ENCODE measurements around the gene IL1RL2.

DNA sequence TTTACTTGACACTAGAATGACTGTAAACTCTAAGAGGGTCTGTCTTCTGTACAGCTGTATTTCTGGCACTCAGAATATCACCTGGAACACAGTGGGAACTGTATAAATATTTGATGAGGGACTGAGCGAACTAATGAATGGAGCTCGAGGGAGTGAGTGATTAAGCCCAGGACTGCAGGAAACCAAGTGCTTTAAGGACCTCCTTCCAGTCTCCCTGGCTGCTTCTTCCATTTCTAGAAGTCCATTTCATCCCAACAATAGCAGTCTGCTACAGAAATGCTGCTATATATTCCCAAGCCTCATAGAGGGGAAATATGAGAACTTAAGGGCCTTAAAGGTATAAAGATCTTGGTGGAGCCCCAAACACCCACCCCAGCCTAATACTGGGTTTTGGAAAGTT, 2.8 kb upstream of the IL1RL2 start:
- TF ChIP-seq POLR2AphosphoS5 (IDR thresholded peaks at IDR 0.05; ENCODE audit: borderline replicate concordance, low read depth, low read length) (no peak), EZH2 (IDR thresholded peaks at IDR 0.05) (no peak), FOXP2 (optimal IDR thresholded peaks at IDR 0.05; ENCODE audit: control extremely low read depth, extremely low read length, insufficient read depth) (no peak)
